GM12873 (cell line): Measurements from ENCODE around the gene EFNA5.

Experiments
- TF ChIP-seq, protein P1 (sequence below): IDR thresholded peaks from 2 replicates; pipeline ENCODE4 v1.5.1; 2012; ENCODE audit warnings: low read depth, mild to moderate bottlenecking, moderate library complexity, low read length, control low read depth; ENCODE audit not compliant: insufficient read depth; ENCODE audit errors: missing control alignments

The EFNA5 gene

DNA sequence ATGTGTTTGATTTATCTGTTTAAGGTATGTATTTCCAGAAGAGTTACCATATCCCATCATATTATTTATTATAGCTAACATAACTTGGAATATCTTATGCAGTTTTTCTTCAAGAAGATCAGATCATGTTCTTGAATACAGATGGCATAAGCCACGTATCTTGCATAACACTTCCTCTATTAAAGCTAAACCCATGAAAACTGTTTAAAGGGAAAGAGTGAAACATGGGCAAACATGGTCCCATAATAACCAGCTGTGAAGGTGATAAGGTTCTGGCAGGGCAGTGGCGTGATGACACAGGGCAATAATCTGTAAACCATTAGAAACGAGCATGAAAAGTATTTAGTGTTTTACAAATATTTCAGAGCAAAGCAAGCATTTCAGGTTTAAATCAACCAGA is 34.2 kb downstream of the EFNA5 start:
- TF ChIP-seq, protein P1, sequence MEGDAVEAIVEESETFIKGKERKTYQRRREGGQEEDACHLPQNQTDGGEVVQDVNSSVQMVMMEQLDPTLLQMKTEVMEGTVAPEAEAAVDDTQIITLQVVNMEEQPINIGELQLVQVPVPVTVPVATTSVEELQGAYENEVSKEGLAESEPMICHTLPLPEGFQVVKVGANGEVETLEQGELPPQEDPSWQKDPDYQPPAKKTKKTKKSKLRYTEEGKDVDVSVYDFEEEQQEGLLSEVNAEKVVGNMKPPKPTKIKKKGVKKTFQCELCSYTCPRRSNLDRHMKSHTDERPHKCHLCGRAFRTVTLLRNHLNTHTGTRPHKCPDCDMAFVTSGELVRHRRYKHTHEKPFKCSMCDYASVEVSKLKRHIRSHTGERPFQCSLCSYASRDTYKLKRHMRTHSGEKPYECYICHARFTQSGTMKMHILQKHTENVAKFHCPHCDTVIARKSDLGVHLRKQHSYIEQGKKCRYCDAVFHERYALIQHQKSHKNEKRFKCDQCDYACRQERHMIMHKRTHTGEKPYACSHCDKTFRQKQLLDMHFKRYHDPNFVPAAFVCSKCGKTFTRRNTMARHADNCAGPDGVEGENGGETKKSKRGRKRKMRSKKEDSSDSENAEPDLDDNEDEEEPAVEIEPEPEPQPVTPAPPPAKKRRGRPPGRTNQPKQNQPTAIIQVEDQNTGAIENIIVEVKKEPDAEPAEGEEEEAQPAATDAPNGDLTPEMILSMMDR: no peak

DNA sequence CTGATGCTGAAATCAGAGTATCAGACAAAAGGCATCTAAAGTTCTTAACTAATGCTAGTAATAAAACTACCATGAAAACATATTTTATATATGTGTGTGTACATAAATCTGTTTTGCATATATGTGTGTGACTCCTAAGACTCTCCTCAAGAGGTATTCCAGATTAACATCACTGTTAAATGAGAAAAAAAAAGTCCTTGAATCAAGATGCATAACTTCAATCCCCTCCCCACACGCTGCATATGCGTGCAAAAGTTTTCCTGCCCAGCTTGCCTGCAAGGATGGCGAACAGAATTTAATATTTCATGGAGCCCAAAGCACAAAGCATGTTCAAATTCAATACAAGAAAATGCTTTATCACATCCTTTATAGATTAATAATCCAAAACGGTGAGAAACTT is 34.7 kb downstream of the EFNA5 start:
- TF ChIP-seq, protein P1: no peak

DNA sequence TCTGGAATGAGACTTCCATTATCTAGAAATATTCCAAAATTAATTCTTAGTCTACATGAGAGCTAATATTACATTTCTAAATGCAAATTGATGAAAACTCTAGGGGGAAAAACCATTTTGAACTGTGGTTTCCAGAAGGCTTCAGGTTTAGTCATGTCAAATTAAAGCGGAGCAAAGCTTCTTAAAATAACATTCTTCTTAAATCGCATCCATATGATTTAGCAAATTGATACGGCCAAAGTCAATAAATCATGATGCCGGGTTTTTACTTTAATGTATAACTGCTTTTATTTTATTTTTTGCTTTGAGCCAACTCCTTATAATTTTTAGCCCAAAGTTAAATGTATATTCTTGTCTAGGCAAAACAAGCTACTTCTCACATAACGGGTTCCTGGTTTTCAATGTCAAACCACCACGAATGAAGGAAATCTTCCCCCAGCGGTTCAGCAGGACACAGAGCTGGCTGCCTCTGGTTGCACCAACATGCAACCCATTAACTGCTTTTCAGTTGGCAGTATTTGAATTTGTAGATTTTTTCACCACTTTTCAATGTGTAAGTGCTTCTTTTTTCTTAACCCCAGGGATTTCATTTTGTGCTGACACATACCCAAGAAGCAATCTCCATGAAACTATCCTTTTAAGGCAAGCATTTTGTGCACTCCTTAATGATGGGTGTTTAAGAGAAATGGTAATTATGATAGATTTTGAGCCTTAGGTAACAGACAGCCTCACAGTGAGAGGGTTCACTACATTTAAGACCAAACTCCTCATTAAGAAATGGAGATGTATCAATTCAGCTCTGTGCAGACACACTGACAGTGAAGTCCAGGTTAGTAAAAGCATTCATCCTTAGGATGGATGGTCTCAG is 35.5 kb downstream of the EFNA5 start:
- TF ChIP-seq, protein P1: no peak

- TF ChIP-seq, protein P1: no peak
Measured at GRCh38 chr5:107633171-107633901, 37.4 kb downstream of the EFNA5 start.

DNA sequence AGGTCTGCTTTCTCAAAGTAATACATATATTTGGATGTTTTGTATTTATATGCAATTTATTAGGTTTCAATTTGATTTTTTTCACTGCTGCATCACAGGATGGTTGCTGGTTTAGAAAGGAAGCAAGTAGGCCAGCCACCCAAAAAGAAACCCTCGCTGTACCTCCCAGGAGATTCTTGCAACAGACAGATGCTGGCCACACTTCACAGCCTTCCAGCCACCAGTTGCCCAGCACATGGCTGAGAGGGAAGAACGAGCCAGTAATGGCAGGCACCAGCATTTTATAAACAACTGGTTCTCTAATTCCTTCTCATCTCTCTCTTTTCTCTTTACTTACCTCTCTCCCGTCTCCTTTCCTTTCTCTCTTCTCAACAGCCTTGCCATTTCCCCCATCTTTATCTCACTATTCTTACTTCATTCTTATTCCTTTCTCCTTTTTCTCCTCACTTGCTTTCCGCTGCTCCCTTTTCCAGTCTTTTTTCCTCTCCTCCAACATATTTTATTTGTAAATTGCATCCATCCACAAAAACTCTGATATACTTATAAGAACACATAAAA is 38.9 kb downstream of the EFNA5 start:
- TF ChIP-seq, protein P1: no peak

GRCh38 chr5:107630184-107630583 is 40.6 kb downstream of the EFNA5 start:
- TF ChIP-seq, protein P1: no peak

DNA sequence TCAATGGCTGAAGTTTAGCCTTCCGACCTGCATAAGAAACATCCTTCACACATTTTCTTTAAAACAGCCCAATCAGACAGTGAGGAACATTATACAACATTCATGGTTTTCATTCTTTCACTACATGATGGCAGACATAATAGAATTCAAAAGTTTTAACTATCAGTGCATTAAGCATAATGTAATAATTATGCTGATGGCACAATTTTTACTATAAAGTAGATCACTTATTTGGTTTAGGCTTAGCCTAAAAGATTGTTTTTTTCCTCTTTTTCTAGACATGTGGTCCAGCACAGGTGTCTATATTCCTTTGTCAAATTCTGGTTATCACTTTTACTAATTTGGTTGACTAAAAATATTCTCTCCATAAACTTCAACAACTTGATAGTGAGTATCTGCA is 46.5 kb downstream of the EFNA5 start:
- TF ChIP-seq, protein P1: no peak
